ENCODE data around the gene SVBP.

- TF ChIP-seq CTCF (conservative IDR thresholded peaks at IDR 0.05) = no peak
- TF ChIP-seq EZH2 (IDR thresholded peaks at IDR 0.05; ENCODE audit: low read depth) = no peak
Observed at GRCh38 chr1:42852608-42852980, 35.4 kb upstream of the SVBP start.

All from PC-9 (cell line).